A673 (cell line): ENCODE measurements around the gene NFIB. TPM values are rescaled to one million over a fixed set of nuclear protein-coding genes. Genes with fewer than 3 reads are reported as not detected.
A peak's percentile ranks its signal among the peaks of the same experiment; 100 is the strongest.

Source experiments
- BruUV-seq: library from RNA; stranded (reverse); fragments of 400-500 nt; replicated peaks from 2 replicates; lab custom pipeline; 2021; lab: Mats Ljungman, UMichigan
- CTCF ChIA-PET: fragments of 300-600 bp; sonication (Branson Sonifier 250); formaldehyde crosslinking; loops from one replicate; lab custom pipeline; 2022; ENCODE audit warnings: antibody characterized with exemption; lab: Charles Lee
- POLR2A ChIA-PET: fragments of 300-600 bp; sonication (Branson Sonifier 250); formaldehyde crosslinking; loops from one replicate; lab custom pipeline; 2022; ENCODE audit warnings: antibody characterized with exemption; ENCODE audit not compliant: low non-redundant PET; lab: Charles Lee
- DNase-seq: peaks from one replicate; pipeline ENCODE4 v3.0.0-alpha.2; 2015; ENCODE audit warnings: low spot score
- H3K27ac ChIP-seq: fragments of 200-600 bp; sonication (generic); 2 replicates; pipeline ENCODE4 v1.5.1; 2016; ENCODE audit warnings: mixed run types, low read depth, mild to moderate bottlenecking, mixed read lengths, antibody characterized with exemption, low read length; ENCODE audit not compliant: poor library complexity, severe bottlenecking
- H3K27me3 ChIP-seq: fragments of 200-600 bp; sonication (generic); replicated peaks from 2 replicates; pipeline ENCODE4 v1.6.1; 2017; ENCODE audit warnings: mixed run types, low read depth, mild to moderate bottlenecking, mixed read lengths, antibody characterized with exemption, low read length; ENCODE audit not compliant: insufficient read depth, poor library complexity
- H3K36me3 ChIP-seq: fragments of 200-600 bp; sonication (generic); 2 replicates; pipeline ENCODE4 v1.6.1; 2016; ENCODE audit warnings: mixed run types, mild to moderate bottlenecking, mixed read lengths, antibody characterized with exemption, low read length; ENCODE audit not compliant: insufficient read depth, poor library complexity, severe bottlenecking
- H3K4me1 ChIP-seq: fragments of 200-600 bp; sonication (generic); 2 replicates; pipeline ENCODE4 v1.6.1; 2017; ENCODE audit warnings: mixed run types, mild to moderate bottlenecking, mixed read lengths, antibody characterized with exemption, low read length; ENCODE audit not compliant: insufficient read depth, poor library complexity, severe bottlenecking
- H3K4me3 ChIP-seq: fragments of 200-600 bp; sonication (generic); 2 replicates; pipeline ENCODE4 v1.5.1; 2016; ENCODE audit warnings: low read depth, mixed run types, mild to moderate bottlenecking, mixed read lengths, low read length; ENCODE audit not compliant: poor library complexity, severe bottlenecking
- H3K9me3 ChIP-seq: fragments of 200-600 bp; sonication (generic); 2 replicates; pipeline ENCODE4 v1.6.1; 2016; ENCODE audit warnings: mixed run types, low read depth, mild to moderate bottlenecking, mixed read lengths, antibody characterized with exemption, low read length; ENCODE audit not compliant: poor library complexity, severe bottlenecking
- EZH2 ChIP-seq: fragments of 200-600 bp; sonication (generic); IDR thresholded peaks from 2 replicates; pipeline ENCODE4 v1.6.1; 2017; ENCODE audit warnings: borderline replicate concordance, low read depth, mild to moderate bottlenecking, mixed read lengths, antibody characterized with exemption, low read length; ENCODE audit not compliant: poor library complexity, severe bottlenecking
- intact Hi-C: fragments of 100-400 bp; cut with micrococcal nuclease; formaldehyde crosslinking; loops from one replicate; pipeline ENCODE4 v1.10.0; 2022; ENCODE audit not compliant: unreplicated experiment
- total RNA-seq: library from RNA; stranded (reverse); gene quantifications from 2 replicates; pipeline ENCODE4 v1.2.3, GENCODE V29; 2021
- TF ChIP-seq, protein P1 (sequence below): fragments of 300-800, 200-600 bp; sonication (generic); conservative IDR thresholded peaks from 2 replicates; pipeline ENCODE4 v1.5.1; 2017; ENCODE audit warnings: low read depth, mild to moderate bottlenecking, antibody characterized with exemption, low read length, moderate library complexity, mixed read lengths

NFIB gene
- total RNA-seq, 1 experiment from 2014 or later, result 41.2 TPM

DNA sequence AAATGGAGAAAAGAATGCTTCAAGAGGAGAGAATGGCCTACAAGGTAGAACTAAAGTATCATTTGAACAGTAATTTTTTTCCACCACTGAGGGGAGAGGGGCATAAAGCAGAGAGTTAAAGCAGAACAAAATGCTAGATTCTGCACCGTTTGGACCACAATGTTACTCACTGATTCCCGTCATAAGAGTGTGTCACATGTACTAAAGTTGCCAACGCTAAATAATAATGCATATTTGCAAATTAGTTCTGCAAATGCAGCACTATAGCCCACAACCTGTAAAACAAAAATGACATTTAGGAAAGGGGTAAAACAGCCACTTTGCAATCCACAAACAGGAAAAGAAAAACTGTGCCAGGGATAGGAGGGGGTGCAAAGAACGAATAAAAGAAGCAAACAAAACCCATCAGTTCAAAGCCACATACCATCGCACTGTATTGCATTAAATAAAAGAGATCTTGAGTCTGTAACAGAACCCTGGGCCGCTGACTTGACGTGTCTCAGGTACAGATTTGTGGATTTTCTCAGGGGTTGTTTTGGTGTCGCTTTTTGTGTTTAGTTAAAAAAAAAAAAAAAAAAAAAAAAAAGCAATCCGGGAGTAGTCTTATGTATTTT, 7.7 kb upstream of the NFIB start:
- no peak for TF ChIP-seq EZH2
- TF ChIP-seq, protein P1, sequence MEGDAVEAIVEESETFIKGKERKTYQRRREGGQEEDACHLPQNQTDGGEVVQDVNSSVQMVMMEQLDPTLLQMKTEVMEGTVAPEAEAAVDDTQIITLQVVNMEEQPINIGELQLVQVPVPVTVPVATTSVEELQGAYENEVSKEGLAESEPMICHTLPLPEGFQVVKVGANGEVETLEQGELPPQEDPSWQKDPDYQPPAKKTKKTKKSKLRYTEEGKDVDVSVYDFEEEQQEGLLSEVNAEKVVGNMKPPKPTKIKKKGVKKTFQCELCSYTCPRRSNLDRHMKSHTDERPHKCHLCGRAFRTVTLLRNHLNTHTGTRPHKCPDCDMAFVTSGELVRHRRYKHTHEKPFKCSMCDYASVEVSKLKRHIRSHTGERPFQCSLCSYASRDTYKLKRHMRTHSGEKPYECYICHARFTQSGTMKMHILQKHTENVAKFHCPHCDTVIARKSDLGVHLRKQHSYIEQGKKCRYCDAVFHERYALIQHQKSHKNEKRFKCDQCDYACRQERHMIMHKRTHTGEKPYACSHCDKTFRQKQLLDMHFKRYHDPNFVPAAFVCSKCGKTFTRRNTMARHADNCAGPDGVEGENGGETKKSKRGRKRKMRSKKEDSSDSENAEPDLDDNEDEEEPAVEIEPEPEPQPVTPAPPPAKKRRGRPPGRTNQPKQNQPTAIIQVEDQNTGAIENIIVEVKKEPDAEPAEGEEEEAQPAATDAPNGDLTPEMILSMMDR, result no peak
- H3K36me3 ChIP-seq, result no peaks in the 10 kb centered on the region
- intact Hi-C loops, result loop anchor here (5.0 kb wide), 3 partner anchors 96 to 294 kb away; no protein-coding TSS in a partner anchor
- peak overlapping the region; percentile 60 for H3K4me3 ChIP-seq
- H3K27ac ChIP-seq, result peak overlapping the region; percentile 96
- BruUV-seq, result no TSS peak
- CTCF ChIA-PET, result interaction anchor here (0.7 kb wide), 1 partner anchor 1224 kb away, joined by 4 read pairs; no protein-coding TSS in a partner anchor
- H3K27me3 ChIP-seq, result no peaks in the 10 kb centered on the region
- POLR2A ChIA-PET, result no interaction called here
- peaks cover 51% of the 10 kb centered on the region for H3K4me1 ChIP-seq
- H3K9me3 ChIP-seq, result no peaks in the 10 kb centered on the region
- no peak for DNase-seq

DNA sequence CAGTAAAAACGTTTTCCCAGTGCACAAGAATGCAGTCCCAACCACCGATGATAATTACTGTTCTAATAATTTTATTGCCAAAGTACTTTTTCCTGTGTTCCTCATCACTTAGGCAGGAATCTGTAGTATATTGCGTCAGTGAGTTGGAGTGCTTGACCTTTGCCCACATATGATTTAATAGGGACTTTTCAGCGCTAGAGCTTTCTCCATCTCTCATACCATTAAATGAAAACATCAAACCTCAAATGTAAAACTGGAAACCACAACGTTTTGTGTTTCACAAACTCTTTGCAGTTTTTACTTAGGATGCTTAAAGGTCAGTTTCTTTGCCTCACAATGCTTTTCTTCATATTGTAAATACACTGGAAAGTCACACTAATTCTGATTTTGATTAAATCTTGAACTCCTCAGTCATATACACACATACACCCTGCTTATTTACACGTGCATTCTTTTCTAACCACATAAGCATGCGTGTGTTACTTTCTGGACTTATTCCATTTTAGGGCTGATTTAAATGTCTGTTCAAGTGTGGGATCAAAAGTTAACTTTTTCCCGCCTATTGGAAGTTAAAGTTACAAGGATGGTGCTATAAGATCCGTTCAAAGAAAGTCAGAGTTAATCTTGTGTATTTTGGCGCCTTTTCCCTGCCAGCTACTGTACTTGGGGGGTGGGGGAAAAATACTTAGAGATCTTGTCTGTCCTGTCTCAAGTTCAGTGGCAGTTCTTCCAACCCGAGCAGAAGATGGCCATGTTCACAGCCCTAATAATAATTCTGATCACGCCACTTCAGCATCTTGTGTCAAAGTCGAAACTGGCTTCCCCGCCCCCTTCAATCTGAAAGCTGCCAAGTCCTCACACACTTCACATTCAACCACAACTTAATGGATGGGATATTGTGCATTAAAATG, 6.6 kb upstream of the NFIB start:
- peak overlapping the region; percentile 60 for H3K4me3 ChIP-seq
- TF ChIP-seq EZH2, result no peak
- TF ChIP-seq, protein P1, result no peak
- DNase-seq, result peak; percentile 72
- POLR2A ChIA-PET, result interaction anchor here (0.6 kb wide), 3 partner anchors 8 to 905 kb away, joined by 4 to 16 read pairs (median 9); no protein-coding TSS in a partner anchor
- H3K36me3 ChIP-seq, result no peaks in the 10 kb centered on the region
- no TSS peak for BruUV-seq
- peak overlapping the region; percentile 96 for H3K27ac ChIP-seq
- H3K4me1 ChIP-seq, result peaks cover 59% of the 10 kb centered on the region
- intact Hi-C loops, result loop anchor here (5.0 kb wide), 3 partner anchors 97 to 293 kb away; no protein-coding TSS in a partner anchor
- CTCF ChIA-PET, result no interaction called here
- no peaks in the 10 kb centered on the region for H3K27me3 ChIP-seq
- H3K9me3 ChIP-seq, result no peaks in the 10 kb centered on the region

DNA sequence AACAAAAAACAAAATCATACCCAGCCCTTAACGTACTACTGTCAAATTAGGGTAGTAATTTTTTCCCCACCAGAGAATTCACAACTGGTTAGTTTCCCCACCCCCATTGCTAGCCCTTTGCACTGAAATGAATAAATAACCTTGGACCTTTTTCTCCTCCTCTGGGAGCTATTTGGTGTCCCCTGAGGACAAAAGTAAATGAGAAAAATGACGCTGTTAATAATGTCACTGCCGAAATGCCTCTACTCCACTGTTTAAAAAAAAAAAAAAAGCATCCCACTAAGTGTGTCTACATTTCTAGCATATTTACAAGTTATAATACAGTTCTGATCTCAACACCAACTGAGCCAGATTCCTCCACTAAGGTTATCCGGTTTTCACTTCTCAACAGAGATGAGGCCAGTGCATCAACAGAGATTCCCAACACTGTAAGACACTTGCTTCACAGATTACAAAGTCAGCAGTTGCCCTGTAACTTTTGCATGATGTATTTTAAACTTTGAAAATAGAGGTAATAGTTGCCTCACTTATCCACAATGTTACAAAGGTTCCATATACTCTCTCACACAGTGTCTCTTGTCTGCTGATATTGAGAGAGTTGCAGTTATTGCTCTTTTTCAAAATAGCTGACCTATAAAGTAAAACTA, 5.1 kb upstream of the NFIB start:
- Histone ChIP-seq H3K9me3 (no peaks in the 10 kb centered on the region), H3K36me3 (no peaks in the 10 kb centered on the region), H3K27me3 (no peaks in the 10 kb centered on the region), H3K4me3 (no peak overlapping the region), H3K27ac (peak overlapping the region; percentile 96), H3K4me1 (peaks cover 51% of the 10 kb centered on the region)
- intact Hi-C loops, result no loop called here
- ChIA-PET CTCF (no interaction called here), POLR2A (no interaction called here)
- DNase-seq, result no peak
- no TSS peak for BruUV-seq
- TF ChIP-seq, protein P1, result no peak
- no peak for TF ChIP-seq EZH2
